ENCODE results near the gene OR6C6. TPM values are rescaled to one million over a fixed set of nuclear protein-coding genes. Genes with fewer than 3 reads are reported as not detected.

The OR6C6 gene
- total and polyA plus RNA-seq, 2 donors (not counting 1 experiment from before 2014, with no cell fraction given), result not detected

- no peaks in the 10 kb centered on the region for H3K9me3 Mint-ChIP-seq (ENCODE audit: insufficient read depth)
- no peaks in the 10 kb centered on the region for H3K4me1 Mint-ChIP-seq
- H3K4me2 ChIP-seq (replicated peaks; ENCODE audit: low read depth, low read length, poor library complexity, severe bottlenecking), result no peak overlapping the region
These were observed 43.1 kb downstream of the OR6C6 start for GRCh38 chr12:55253281-55253680.

GRCh38 chr12:55250944-55251343 lies 45.4 kb downstream of the OR6C6 start:
- WGBS (ENCODE audit: insufficient coverage), result 71% methylated on average over 1 of the region's 3 CpGs

More at GRCh38 chr12:55253281-55253680, 43.1 kb downstream of the OR6C6 start:
- no peak overlapping the region for H3K9ac ChIP-seq (ENCODE audit: low read length)
- H3K36me3 ChIP-seq (replicated peaks in 1 of 2; ENCODE audit: control extremely low read depth in 1 of 2, control insufficient read depth in 1 of 2, extremely low read depth in 1 of 2, insufficient read depth in 2 of 2, low read length in 1 of 2), result no peaks in the 10 kb centered on the region
- H3K9me3 ChIP-seq (ENCODE audit: control extremely low read depth in 1 of 3, control insufficient read depth in 2 of 3, insufficient read depth in 1 of 3, low read length in 2 of 3), result no peaks in the 10 kb centered on the region
- H3K79me2 ChIP-seq (ENCODE audit: control insufficient read depth, insufficient read depth, low read length), result no peaks in the 10 kb centered on the region
- TF ChIP-seq EZH2 (IDR thresholded peaks at IDR 0.05; ENCODE audit: borderline replicate concordance, insufficient read depth, low read depth, low read length, poor library complexity, severe bottlenecking) (no peak), CTCF (IDR thresholded peaks at IDR 0.05) (no peak)
- Mint-ChIP-seq H3K27ac (no peak overlapping the region), H3K4me3 (no peak overlapping the region), H3K27me3 (peaks cover 7% of the 10 kb centered on the region)
- ChIA-PET POLR2A (no interaction called here), CTCF (no interaction called here)
- H2AFZ ChIP-seq (ENCODE audit: insufficient read depth, low read depth, low read length, poor library complexity, severe bottlenecking), result no peak overlapping the region
- DNase-seq (no peak), ATAC-seq (ENCODE audit: low read depth) (no peak)
- H3K4me1 ChIP-seq (ENCODE audit: control insufficient read depth in 2 of 2, insufficient read depth in 2 of 2, low read length in 2 of 2), result no peaks in the 10 kb centered on the region
- H4K20me1 ChIP-seq (ENCODE audit: control insufficient read depth, insufficient read depth, low read length, poor library complexity, severe bottlenecking), result no peaks in the 10 kb centered on the region
- no peak overlapping the region for H3K4me3 ChIP-seq (ENCODE audit: control extremely low read depth in 1 of 5, extremely low read depth in 1 of 5, insufficient read depth in 1 of 5, low read depth in 2 of 5, low read length in 4 of 5)
- no peak overlapping the region for H3K27ac ChIP-seq (ENCODE audit: low read length in 2 of 2)
- no peaks in the 10 kb centered on the region for H3K27me3 ChIP-seq (replicated peaks in 1 of 4; ENCODE audit: control extremely low read depth in 1 of 4, control insufficient read depth in 3 of 4, insufficient read depth in 4 of 4, low read length in 3 of 4)
- intact Hi-C loops (cut with micrococcal nuclease), result no loop called here

More at GRCh38 chr12:55250944-55251343, 45.4 kb downstream of the OR6C6 start:
- Histone ChIP-seq H3K4me3 (ENCODE audit: control extremely low read depth in 1 of 5, extremely low read depth in 1 of 5, insufficient read depth in 1 of 5, low read depth in 2 of 5, low read length in 4 of 5) (no peak overlapping the region), H4K20me1 (ENCODE audit: control insufficient read depth, insufficient read depth, low read length, poor library complexity, severe bottlenecking) (no peaks in the 10 kb centered on the region), H3K36me3 (replicated peaks in 1 of 2; ENCODE audit: control extremely low read depth in 1 of 2, control insufficient read depth in 1 of 2, extremely low read depth in 1 of 2, insufficient read depth in 2 of 2, low read length in 1 of 2) (no peaks in the 10 kb centered on the region), H3K9me3 (ENCODE audit: control extremely low read depth in 1 of 3, control insufficient read depth in 2 of 3, insufficient read depth in 1 of 3, low read length in 2 of 3) (no peaks in the 10 kb centered on the region), H3K27ac (ENCODE audit: low read length in 2 of 2) (no peak overlapping the region), H3K79me2 (ENCODE audit: control insufficient read depth, insufficient read depth, low read length) (no peaks in the 10 kb centered on the region), H3K4me1 (ENCODE audit: control insufficient read depth in 2 of 2, insufficient read depth in 2 of 2, low read length in 2 of 2) (no peaks in the 10 kb centered on the region), H3K9ac (ENCODE audit: low read length) (no peak overlapping the region), H2AFZ (ENCODE audit: insufficient read depth, low read depth, low read length, poor library complexity, severe bottlenecking) (no peak overlapping the region), H3K27me3 (replicated peaks in 1 of 4; ENCODE audit: control extremely low read depth in 1 of 4, control insufficient read depth in 3 of 4, insufficient read depth in 4 of 4, low read length in 3 of 4) (peaks cover 0 to 4% (median 0%) of the 10 kb centered on the region in 4 experiments), H3K4me2 (replicated peaks; ENCODE audit: low read depth, low read length, poor library complexity, severe bottlenecking) (no peak overlapping the region)
- DNase-seq, result no peak
- Mint-ChIP-seq H3K4me1 (no peaks in the 10 kb centered on the region), H3K4me3 (no peak overlapping the region), H3K27me3 (peaks cover 15% of the 10 kb centered on the region), H3K27ac (no peak overlapping the region), H3K9me3 (ENCODE audit: insufficient read depth) (no peaks in the 10 kb centered on the region)
- intact Hi-C loops (cut with micrococcal nuclease), result no loop called here
- ChIA-PET POLR2A (no interaction called here), CTCF (no interaction called here)
- TF ChIP-seq EZH2 (IDR thresholded peaks at IDR 0.05; ENCODE audit: borderline replicate concordance, insufficient read depth, low read depth, low read length, poor library complexity, severe bottlenecking) (no peak), CTCF (IDR thresholded peaks at IDR 0.05) (no peak)
- ATAC-seq (ENCODE audit: low read depth), result no peak

Data from B cell (primary cell).